Fibroblast of skin of left biceps (primary cell): ENCODE data around the gene CYP1A2.
"Not testable (repeated sequence)": the region's sequence is repeated elsewhere in the genome, so short reads cannot be mapped to it uniquely, and the experiment has no call there.

Source experiments
- DNase-seq, 2 experiments: peaks; one replicate each; pipeline ENCODE4 v3.0.0-alpha.2; 2013; ENCODE audit warnings: low read depth in 2 of 2

CYP1A2 gene

GRCh38 chr15:74748322-74748946 is at the start of gene CYP1A2:
TSS of gene CYP1A2 (plus strand) at chr15:74748845. CDS start at chr15:74749739, 894 bp downstream.
- DNase-seq, result no peak

GRCh38 chr15:74709011-74709410 is 39.6 kb upstream of the CYP1A2 start:
- no peak for DNase-seq

GRCh38 chr15:74709892-74710291 is 38.8 kb upstream of the CYP1A2 start:
- DNase-seq, result no peak

- DNase-seq, result no peak
Measured at GRCh38 chr15:74710319-74711094, 38.1 kb upstream of the CYP1A2 start.

- no peak for DNase-seq
Measured at GRCh38 chr15:74712311-74712710, 36.3 kb upstream of the CYP1A2 start.

- no peak for DNase-seq
Measured at GRCh38 chr15:74716651-74717050, 32.0 kb upstream of the CYP1A2 start.

- no peak for DNase-seq
Measured at GRCh38 chr15:74722591-74722990, 26.1 kb upstream of the CYP1A2 start.

GRCh38 chr15:74723187-74723586 is 25.5 kb upstream of the CYP1A2 start:
- no peak for DNase-seq

- peak; percentile 5 to 6 for DNase-seq
Measured at GRCh38 chr15:74723754-74724334, 24.8 kb upstream of the CYP1A2 start.

- DNase-seq, result no peak
Measured at GRCh38 chr15:74724570-74725224, 23.9 kb upstream of the CYP1A2 start.

- DNase-seq, result no peak
Measured at GRCh38 chr15:74725225-74725774, 23.3 kb upstream of the CYP1A2 start, which contains the start of gene CYP1A1. TSS of gene CYP1A1 (minus strand) at chr15:74725528. CDS start at chr15:74723097, 2,431 bp downstream.

GRCh38 chr15:74725845-74726773 is 22.5 kb upstream of the CYP1A2 start:
- DNase-seq, result no peak

GRCh38 chr15:74726774-74727164 is 21.9 kb upstream of the CYP1A2 start:
- DNase-seq, result no peak

GRCh38 chr15:74727727-74728126 is 20.9 kb upstream of the CYP1A2 start:
- no peak for DNase-seq

GRCh38 chr15:74728699-74729098 is 19.9 kb upstream of the CYP1A2 start:
- DNase-seq, result not testable (repeated sequence)

GRCh38 chr15:74729372-74729771 is 19.3 kb upstream of the CYP1A2 start:
- not testable (repeated sequence) for DNase-seq

GRCh38 chr15:74730619-74731316 is 17.9 kb upstream of the CYP1A2 start:
- DNase-seq, result no peak

GRCh38 chr15:74732846-74733245 is 15.8 kb upstream of the CYP1A2 start:
- no peak for DNase-seq

- DNase-seq, result no peak
Measured at GRCh38 chr15:74733269-74733668, 15.4 kb upstream of the CYP1A2 start.

GRCh38 chr15:74735305-74735704 is 13.3 kb upstream of the CYP1A2 start:
- DNase-seq, result no peak
